ENCODE measurements around the gene KRT34. TPM values are rescaled to one million over a fixed set of nuclear protein-coding genes. Genes with fewer than 3 reads are reported as not detected.

Gene KRT34
- total RNA-seq, 1 donor = 0.45 TPM

DNA sequence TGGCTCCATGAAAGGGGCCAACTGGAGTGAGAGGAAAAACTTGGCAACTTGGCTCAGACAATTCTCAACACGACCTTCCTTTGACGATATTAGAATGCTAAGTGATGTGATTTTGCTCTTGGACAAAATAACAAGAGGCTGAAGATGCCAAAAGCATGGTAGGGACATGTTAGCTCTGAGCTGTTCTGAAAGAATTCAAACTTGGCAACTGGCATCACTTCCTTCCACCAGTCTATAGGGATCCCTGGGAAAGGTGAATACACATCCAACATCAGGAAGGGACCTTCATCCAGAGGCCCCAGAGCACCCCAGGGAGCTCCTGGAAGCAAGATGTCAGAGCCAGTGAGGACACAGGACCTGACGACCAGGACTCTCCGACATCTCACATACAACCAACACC lies 38.0 kb upstream of the KRT34 start:
- DNase-seq (ENCODE audit: low read depth) = peak; percentile 51
- H3K4me3 ChIP-seq (ENCODE audit: low read depth, low read length) = no peak overlapping the region
- no peak for TF ChIP-seq CTCF (IDR thresholded peaks at IDR 0.05; ENCODE audit: insufficient read depth, low read length)

DNA sequence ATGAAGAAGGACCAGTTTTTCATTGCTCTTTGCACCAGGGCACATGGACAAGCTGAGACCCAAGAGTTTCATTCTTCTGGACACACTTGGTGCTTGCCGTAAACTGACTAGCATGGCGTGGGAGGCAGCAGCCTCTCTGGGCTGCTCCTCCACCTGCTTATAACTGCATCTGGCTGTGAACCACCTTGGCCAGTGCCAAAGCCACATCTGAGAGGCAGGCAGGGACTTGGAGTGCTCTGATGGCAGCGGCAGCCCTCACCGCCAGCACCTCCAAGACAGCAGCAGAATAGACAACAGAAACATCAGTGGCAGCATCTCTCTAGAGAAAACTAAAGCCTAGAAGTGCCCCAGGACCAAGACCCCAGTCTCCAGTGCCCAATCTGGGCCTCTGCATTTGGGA lies 37.6 kb upstream of the KRT34 start:
- no peak overlapping the region for H3K4me3 ChIP-seq (ENCODE audit: low read depth, low read length)
- no peak for DNase-seq (ENCODE audit: low read depth)
- no peak for TF ChIP-seq CTCF (IDR thresholded peaks at IDR 0.05; ENCODE audit: insufficient read depth, low read length)

GRCh38 chr17:41418116-41418860 lies 36.2 kb upstream of the KRT34 start:
- no peak for DNase-seq (ENCODE audit: low read depth)
- no peak for TF ChIP-seq CTCF (IDR thresholded peaks at IDR 0.05; ENCODE audit: insufficient read depth, low read length)
- no peak overlapping the region for H3K4me3 ChIP-seq (ENCODE audit: low read depth, low read length)

GRCh38 chr17:41417576-41418015 lies 35.5 kb upstream of the KRT34 start:
- DNase-seq (ENCODE audit: low read depth) = no peak
- TF ChIP-seq CTCF (IDR thresholded peaks at IDR 0.05; ENCODE audit: insufficient read depth, low read length) = peak; percentile 11
- no peak overlapping the region for H3K4me3 ChIP-seq (ENCODE audit: low read depth, low read length)

- no peak overlapping the region for H3K4me3 ChIP-seq (ENCODE audit: low read depth, low read length)
- TF ChIP-seq CTCF (IDR thresholded peaks at IDR 0.05; ENCODE audit: insufficient read depth, low read length) = no peak
- no peak for DNase-seq (ENCODE audit: low read depth)
Measured at GRCh38 chr17:41417127-41417526, 35.0 kb upstream of the KRT34 start.

DNA sequence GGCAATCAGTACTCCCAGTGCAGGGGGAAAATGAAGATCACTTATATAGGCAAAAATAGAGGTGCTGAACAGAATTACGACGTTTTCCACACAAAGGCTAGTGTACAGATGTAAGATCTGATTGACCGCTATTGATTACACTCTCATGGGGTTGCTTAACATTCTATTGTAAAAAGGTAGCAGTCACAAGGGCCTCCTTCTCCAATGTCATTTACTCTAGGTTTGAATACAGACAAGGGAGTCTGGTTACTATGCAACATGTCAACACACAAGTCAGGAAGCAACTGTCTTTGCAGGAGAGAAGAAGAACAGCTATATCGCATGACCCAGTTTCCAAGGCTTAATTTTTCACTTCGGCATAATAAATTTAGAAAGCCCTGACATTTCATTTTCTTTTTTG lies 34.4 kb upstream of the KRT34 start:
- DNase-seq (ENCODE audit: low read depth) = no peak
- TF ChIP-seq CTCF (IDR thresholded peaks at IDR 0.05; ENCODE audit: insufficient read depth, low read length) = no peak
- H3K4me3 ChIP-seq (ENCODE audit: low read depth, low read length) = no peak overlapping the region
